ENCODE results near the gene INS. TPM values are rescaled to one million over a fixed set of nuclear protein-coding genes. Genes with fewer than 3 reads are reported as not detected.
"Not testable (repeated sequence)": the region's sequence is repeated elsewhere in the genome, so short reads cannot be mapped to it uniquely, and the experiment has no call there.

The INS gene
- total and polyA plus RNA-seq, 11 donors, result 0.67 to 1.8 TPM; not detected in 9

DNA sequence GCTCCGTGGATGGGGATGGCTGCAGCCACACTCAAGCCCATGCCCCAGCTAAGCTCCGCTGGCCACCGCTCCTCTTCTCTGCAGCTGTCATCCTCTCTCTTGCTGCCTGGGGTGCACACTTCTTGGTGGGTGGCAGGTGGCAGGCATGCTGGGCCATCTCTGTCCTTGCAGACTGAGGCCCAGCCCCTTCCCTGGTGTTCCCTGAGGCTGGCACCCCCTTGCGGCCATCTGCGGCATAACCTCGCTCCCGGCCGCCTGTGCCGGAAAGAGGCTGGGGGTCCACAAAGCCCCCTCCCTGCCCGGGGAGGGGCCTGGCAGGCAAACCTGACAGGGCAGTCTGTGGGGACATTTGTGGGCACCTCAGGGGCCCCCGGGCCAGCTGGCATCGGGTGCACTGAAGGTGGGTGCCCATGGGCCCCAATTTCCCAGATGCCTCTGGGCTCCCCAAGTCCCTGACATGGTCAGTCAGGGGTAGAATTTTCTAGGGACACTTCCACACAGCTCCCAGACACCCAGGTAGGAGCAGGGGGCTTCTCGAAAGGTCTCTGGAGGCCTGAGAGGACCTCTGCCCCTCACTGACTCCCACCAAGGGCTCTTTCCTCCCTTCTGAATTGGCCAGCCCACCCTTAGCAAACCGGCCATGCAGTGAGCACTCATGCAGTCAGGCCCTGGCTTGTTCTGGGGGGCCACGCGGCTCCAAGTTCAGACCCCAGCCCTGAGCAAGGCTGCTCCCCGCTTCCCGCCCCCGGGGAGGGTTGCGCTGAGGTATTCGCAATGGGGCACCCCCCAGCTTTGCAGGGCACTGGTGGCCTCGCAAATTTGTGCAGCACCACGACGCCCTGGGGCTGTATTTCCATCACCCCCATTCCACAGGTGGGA, 34.1 kb upstream of the INS start:
- ATAC-seq (no peak), DNase-seq (peak in 2 of 5 donors; percentile 37 to 51)
- Histone ChIP-seq H3K4me3 (no peak overlapping the region), H3K27ac (no peak overlapping the region), H3K9me3 (no peaks in the 10 kb centered on the region), H3K4me1 (peaks cover 0 to 22% (median 2%) of the 10 kb centered on the region in 12 donors), H3K27me3 (peaks cover 0 to 32% (median 0%) of the 10 kb centered on the region in 9 donors), H3K36me3 (no peaks in the 10 kb centered on the region)
- intact Hi-C loops (cut with DNase I), result loop anchor here in 9 of 10 donors (2.0 to 10.0 kb wide), 7 partner anchors 102 to 700 kb away; partner anchors contain the start of genes C11orf21 (in 3 of the 9) and TSPAN32 (in 3 of the 9)
- WGBS, 4 donors, result 56 to 72% (median 61%) methylated on average over 6 to 24 of the region's 24 CpGs
- no peak for TF ChIP-seq POLR2A (IDR thresholded peaks at IDR 0.05)
- TF ChIP-seq, protein P1, sequence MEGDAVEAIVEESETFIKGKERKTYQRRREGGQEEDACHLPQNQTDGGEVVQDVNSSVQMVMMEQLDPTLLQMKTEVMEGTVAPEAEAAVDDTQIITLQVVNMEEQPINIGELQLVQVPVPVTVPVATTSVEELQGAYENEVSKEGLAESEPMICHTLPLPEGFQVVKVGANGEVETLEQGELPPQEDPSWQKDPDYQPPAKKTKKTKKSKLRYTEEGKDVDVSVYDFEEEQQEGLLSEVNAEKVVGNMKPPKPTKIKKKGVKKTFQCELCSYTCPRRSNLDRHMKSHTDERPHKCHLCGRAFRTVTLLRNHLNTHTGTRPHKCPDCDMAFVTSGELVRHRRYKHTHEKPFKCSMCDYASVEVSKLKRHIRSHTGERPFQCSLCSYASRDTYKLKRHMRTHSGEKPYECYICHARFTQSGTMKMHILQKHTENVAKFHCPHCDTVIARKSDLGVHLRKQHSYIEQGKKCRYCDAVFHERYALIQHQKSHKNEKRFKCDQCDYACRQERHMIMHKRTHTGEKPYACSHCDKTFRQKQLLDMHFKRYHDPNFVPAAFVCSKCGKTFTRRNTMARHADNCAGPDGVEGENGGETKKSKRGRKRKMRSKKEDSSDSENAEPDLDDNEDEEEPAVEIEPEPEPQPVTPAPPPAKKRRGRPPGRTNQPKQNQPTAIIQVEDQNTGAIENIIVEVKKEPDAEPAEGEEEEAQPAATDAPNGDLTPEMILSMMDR (IDR thresholded peaks at IDR 0.05), result peak; percentile 62 to 94 (median 74)

DNA sequence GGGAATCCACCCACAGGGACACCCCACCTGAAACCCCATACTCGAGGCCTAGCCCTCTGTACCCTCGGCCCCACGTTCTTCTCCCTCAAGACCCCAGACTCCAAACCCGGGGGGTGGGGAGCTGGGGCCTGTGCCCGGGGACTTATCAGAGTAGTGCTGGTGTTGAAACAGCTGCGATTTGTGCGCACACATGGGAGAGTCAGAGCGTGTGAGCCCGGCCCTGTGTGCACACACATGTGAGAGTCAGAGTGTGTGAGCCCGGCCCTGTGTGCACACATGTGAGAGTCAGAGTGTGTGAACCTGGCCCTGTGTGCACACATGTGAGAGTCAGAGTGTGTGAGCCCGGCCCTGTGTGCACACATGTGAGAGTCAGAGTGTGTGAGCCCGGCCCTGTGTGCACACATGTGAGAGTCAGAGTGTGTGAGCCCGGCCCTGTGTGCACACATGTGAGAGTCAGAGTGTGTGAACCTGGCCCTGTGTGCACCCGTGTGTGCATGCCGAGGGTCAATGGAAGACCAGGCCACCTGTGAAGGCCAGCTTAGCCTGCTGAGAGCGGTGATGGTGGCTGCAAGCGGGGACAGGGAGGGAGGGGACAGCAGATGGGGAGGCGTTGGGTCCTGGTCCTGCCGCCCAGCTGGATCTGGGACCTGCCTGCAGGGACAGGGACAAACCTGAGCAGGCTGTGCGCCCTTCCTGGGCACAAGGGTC, 33.0 kb upstream of the INS start:
- H3K27me3 ChIP-seq, result peaks cover 0 to 35% (median 0%) of the 10 kb centered on the region in 9 donors
- H3K27ac ChIP-seq, result peak overlapping the region in 2 of 12 donors; percentile 33 to 42
- ATAC-seq, H3K4me3 ChIP-seq, H3K36me3 ChIP-seq, H3K9me3 ChIP-seq, DNase-seq: not testable (repeated sequence)
- intact Hi-C loops (cut with DNase I), result loop anchor here in 6 of 10 donors (2.0 to 10.0 kb wide), 4 partner anchors 227 to 701 kb away; no protein-coding TSS in a partner anchor
- 64 to 73% (median 65%) methylated on average over 12 to 18 of the region's 20 CpGs for WGBS, 4 donors
- H3K4me1 ChIP-seq, result peaks cover 0 to 23% (median 2%) of the 10 kb centered on the region in 12 donors

DNA sequence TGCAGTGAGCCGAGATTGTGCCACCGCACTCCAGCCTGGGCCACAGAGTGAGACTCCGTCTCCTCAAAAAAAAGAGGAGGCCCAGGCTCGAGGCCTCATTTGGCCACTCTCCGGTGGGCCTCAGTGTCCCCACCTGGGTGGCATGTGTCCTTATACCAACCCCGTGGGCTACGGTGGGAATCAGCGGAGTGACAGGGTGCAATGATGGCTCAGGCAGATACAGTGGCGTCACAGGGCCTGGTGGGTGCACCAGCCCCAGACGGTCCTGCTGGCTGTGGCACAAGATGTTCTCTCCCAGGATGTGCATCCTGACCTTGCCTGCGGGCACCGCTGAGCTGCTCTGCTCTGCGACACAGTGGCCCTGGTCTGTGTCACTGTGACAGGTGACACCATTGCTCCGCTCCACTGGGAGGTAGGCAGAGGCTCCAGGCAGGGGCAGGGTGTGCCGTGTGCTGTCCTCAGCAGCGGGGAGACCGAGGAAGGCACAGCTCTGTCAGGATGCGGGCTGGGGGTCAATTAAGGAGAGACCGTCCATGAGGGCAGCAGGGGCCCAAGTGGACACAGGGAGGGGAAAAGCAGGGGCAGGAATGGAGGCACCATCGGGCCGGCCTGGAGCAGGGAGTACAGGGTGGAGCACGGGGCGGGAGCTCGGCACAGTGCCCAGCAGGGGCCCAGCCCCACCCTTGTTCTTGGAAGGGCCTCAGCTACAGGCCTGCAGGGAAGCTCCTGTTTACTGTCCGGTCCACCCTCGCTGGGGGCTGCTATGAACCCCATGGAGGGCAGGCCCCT, 32.3 kb upstream of the INS start:
- WGBS, 4 donors, result 56 to 65% (median 58%) methylated on average over 22 to 26 of the region's 26 CpGs
- Histone ChIP-seq H3K4me3 (no peak overlapping the region), H3K27ac (peak overlapping the region in 4 of 12 donors; percentile 22 to 42 (median 35)), H3K4me1 (peaks cover 0 to 23% (median 2%) of the 10 kb centered on the region in 12 donors), H3K27me3 (peaks cover 0 to 35% (median 0%) of the 10 kb centered on the region in 9 donors), H3K36me3 (no peaks in the 10 kb centered on the region), H3K9me3 (no peaks in the 10 kb centered on the region)
- DNase-seq (peak in 3 of 5 donors; percentile 29 to 84 (median 66)), ATAC-seq (peak; percentile 52 to 87 (median 76))
- TF ChIP-seq POLR2A (IDR thresholded peaks at IDR 0.05), result no peak
- TF ChIP-seq, protein P1 (IDR thresholded peaks at IDR 0.05), result no peak
- intact Hi-C loops (cut with DNase I), result loop anchor here in 6 of 10 donors (10.0 kb wide), 3 partner anchors 332 to 702 kb away; no protein-coding TSS in a partner anchor

DNA sequence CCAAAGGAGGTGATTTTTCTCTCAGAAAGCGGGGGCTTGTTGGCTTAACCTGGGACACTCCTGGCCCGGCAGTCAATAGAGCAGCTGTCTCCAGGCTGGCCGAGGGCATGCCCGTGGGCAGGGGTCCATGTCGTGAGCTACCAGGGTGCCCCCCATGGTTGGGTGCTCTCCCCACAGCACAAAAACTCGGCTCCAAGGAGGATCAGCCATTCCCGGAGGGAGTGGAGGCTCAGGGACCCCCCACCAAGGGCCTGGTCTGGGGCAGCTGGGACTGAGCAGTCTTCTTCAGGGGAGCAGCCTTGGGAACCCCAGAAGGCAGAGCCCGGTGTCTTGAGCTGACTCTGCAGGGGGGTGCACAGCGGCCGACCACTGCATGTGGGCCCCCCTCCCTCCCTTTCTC, 31.4 kb upstream of the INS start:
- no peak overlapping the region for H3K27ac ChIP-seq
- H3K9me3 ChIP-seq, result no peaks in the 10 kb centered on the region
- intact Hi-C loops (cut with DNase I), result loop anchor here in 6 of 10 donors (10.0 kb wide), 3 partner anchors 332 to 702 kb away; no protein-coding TSS in a partner anchor
- no peak for TF ChIP-seq POLR2A (IDR thresholded peaks at IDR 0.05)
- TF ChIP-seq, protein P1 (IDR thresholded peaks at IDR 0.05), result no peak
- DNase-seq, result no peak
- ATAC-seq, result no peak
- no peaks in the 10 kb centered on the region for H3K36me3 ChIP-seq
- peaks cover 0 to 23% (median 2%) of the 10 kb centered on the region in 12 donors for H3K4me1 ChIP-seq
- no peak overlapping the region for H3K4me3 ChIP-seq
- 86 to 92% (median 91%) methylated on average over 7 to 10 of the region's 10 CpGs for WGBS, 4 donors
- peaks cover 0 to 35% (median 0%) of the 10 kb centered on the region in 9 donors for H3K27me3 ChIP-seq
